ENCODE data around the gene GRIK3. TPM values are rescaled to one million over a fixed set of nuclear protein-coding genes. Genes with fewer than 3 reads are reported as not detected.

GRIK3 gene
- total and polyA plus RNA-seq, 2 of the 8 experiments (the other 6 are each of a cell fraction or from before 2014, with no cell fraction given) = 2.1 to 3.4 TPM

GRCh38 chr1:36847761-36848160 lies 186.6 kb downstream of the GRIK3 start (continued):
- TF ChIP-seq ATF3 (IDR thresholded peaks at IDR 0.05; ENCODE audit: insufficient read depth, low read depth, low read length) (no peak), BACH1 (IDR thresholded peaks at IDR 0.05; ENCODE audit: low read length) (no peak), POLR2AphosphoS5 (IDR thresholded peaks at IDR 0.05; ENCODE audit: low read depth, low read length) (no peak), SP2 (IDR thresholded peaks at IDR 0.05; ENCODE audit: low read length) (no peak), BRCA1 (IDR thresholded peaks at IDR 0.05; ENCODE audit: low read depth, low read length) (no peak), JUND (IDR thresholded peaks at IDR 0.05; ENCODE audit: low read length) (no peak), HDAC2 (IDR thresholded peaks at IDR 0.05; ENCODE audit: borderline replicate concordance in 1 of 2, low read depth in 2 of 2, low read length in 2 of 2) (peak in 1 of 2 experiments; percentile 76; a peak in 1 of 4 replicates)
